Osteocyte (in vitro differentiated cells): ENCODE measurements around the gene GAB2. TPM values are rescaled to one million over a fixed set of nuclear protein-coding genes. Genes with fewer than 3 reads are reported as not detected.

Experiments
- DNase-seq: peaks from one replicate; pipeline ENCODE4 v3.0.0; 2021; ENCODE audit warnings: mixed read lengths; ENCODE audit not compliant: unreplicated experiment; ENCODE audit errors: extremely low spot score
- H3K27ac Mint-ChIP-seq: one replicate; pipeline ENCODE4 v1.8.0; 2021; ENCODE audit warnings: mild to moderate bottlenecking, mixed read lengths; ENCODE audit not compliant: unreplicated experiment
- H3K27me3 Mint-ChIP-seq: one replicate; pipeline ENCODE4 v1.8.0; 2021; ENCODE audit warnings: mixed read lengths; ENCODE audit not compliant: unreplicated experiment
- H3K36me3 Mint-ChIP-seq: one replicate; pipeline ENCODE4 v1.8.0; 2021; ENCODE audit warnings: mixed read lengths; ENCODE audit not compliant: unreplicated experiment
- H3K4me1 Mint-ChIP-seq: one replicate; pipeline ENCODE4 v1.8.0; 2021; ENCODE audit warnings: mixed read lengths; ENCODE audit not compliant: unreplicated experiment
- H3K4me3 Mint-ChIP-seq: one replicate; pipeline ENCODE4 v1.8.0; 2021; ENCODE audit warnings: mild to moderate bottlenecking, moderate library complexity, mixed read lengths; ENCODE audit not compliant: unreplicated experiment
- H3K9me3 Mint-ChIP-seq: one replicate; pipeline ENCODE4 v1.8.0; 2021; ENCODE audit warnings: mixed read lengths; ENCODE audit not compliant: unreplicated experiment
- total RNA-seq: library from RNA; stranded (reverse); gene quantifications from 2 replicates; pipeline ENCODE4 v1.2.1, GENCODE V29; 2021
- TF ChIP-seq, protein P1 (sequence below): fragments of 200-600 bp; sonication (generic); IDR thresholded peaks from 2 replicates; pipeline ENCODE4 v1.5.0; 2021; ENCODE audit warnings: antibody characterized with exemption, mild to moderate bottlenecking, moderate library complexity

GAB2 gene
- total RNA-seq, 1 donor from 2014 or later, result 11.4 TPM

DNA sequence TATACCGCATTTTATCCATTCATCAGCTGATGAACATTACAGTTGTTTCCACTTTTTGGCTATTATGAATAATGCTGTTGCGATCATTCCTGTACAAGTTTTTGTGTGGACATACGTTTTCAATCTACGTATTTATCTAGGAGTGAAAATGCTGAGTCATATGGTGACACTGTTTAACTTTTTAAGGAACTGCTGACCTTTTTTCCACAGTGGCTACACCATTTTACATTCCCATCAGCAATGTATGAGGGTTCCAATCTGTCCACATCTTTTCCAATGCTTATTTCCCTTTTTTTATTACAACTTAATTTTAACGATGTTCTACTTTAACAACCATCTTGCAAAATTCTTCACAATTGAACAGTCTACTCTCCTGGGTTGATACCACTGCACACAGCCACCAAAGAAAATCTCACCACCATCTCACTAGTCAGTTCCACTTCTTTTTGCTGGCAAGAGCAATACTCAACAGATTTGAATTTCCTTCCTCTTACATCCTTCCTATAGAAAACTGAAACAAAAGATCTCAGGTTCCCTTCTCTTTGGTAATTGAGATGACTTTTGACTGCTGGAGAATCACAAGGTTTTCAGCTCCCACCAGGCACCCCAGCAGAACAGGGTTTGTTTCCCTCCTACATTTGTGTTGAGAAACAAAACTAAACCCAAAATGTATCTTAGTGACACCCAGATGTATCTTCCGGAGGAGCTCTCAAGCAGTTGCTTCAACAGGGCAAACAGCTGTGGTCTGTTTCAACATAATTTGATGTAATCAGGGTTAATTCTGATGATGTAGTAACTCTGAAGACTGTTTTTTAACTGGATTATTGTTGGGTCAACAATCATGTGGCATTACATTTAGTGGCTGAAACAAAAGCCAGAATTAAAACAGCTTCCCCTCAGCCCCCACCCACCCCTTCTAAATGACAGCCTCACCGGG, 7.0 kb upstream of the GAB2 start:
- Mint-ChIP-seq H3K9me3 (no peaks in the 10 kb centered on the region), H3K36me3 (no peaks in the 10 kb centered on the region), H3K27ac (peak overlapping the region; percentile 61), H3K4me3 (no peak overlapping the region), H3K27me3 (no peaks in the 10 kb centered on the region), H3K4me1 (peaks cover 28% of the 10 kb centered on the region)
- TF ChIP-seq, protein P1, sequence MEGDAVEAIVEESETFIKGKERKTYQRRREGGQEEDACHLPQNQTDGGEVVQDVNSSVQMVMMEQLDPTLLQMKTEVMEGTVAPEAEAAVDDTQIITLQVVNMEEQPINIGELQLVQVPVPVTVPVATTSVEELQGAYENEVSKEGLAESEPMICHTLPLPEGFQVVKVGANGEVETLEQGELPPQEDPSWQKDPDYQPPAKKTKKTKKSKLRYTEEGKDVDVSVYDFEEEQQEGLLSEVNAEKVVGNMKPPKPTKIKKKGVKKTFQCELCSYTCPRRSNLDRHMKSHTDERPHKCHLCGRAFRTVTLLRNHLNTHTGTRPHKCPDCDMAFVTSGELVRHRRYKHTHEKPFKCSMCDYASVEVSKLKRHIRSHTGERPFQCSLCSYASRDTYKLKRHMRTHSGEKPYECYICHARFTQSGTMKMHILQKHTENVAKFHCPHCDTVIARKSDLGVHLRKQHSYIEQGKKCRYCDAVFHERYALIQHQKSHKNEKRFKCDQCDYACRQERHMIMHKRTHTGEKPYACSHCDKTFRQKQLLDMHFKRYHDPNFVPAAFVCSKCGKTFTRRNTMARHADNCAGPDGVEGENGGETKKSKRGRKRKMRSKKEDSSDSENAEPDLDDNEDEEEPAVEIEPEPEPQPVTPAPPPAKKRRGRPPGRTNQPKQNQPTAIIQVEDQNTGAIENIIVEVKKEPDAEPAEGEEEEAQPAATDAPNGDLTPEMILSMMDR, result no peak
- no peak for DNase-seq

DNA sequence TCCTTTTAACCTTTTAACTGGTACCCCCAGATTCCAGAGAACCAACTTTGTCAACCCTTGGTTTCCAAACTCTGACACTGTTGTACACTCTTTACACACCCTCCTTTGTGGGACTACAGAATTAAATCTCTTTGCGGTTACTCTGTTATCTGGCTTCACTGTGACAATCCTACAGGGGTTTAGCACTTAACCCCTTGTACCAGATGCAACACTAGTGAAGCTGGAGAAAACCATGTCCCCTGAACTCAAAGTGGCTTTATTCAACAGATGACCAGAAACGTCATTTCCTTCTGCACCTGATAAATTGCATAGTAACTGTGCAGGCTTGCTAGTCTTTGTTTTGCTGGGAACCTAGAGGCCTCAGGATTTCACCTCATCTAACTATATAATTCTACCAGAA, 5.6 kb upstream of the GAB2 start:
- no peaks in the 10 kb centered on the region for H3K9me3 Mint-ChIP-seq
- peaks cover 41% of the 10 kb centered on the region for H3K4me1 Mint-ChIP-seq
- TF ChIP-seq, protein P1, result no peak
- no peak overlapping the region for H3K4me3 Mint-ChIP-seq
- H3K36me3 Mint-ChIP-seq, result no peaks in the 10 kb centered on the region
- no peak overlapping the region for H3K27ac Mint-ChIP-seq
- DNase-seq, result no peak
- H3K27me3 Mint-ChIP-seq, result no peaks in the 10 kb centered on the region

DNA sequence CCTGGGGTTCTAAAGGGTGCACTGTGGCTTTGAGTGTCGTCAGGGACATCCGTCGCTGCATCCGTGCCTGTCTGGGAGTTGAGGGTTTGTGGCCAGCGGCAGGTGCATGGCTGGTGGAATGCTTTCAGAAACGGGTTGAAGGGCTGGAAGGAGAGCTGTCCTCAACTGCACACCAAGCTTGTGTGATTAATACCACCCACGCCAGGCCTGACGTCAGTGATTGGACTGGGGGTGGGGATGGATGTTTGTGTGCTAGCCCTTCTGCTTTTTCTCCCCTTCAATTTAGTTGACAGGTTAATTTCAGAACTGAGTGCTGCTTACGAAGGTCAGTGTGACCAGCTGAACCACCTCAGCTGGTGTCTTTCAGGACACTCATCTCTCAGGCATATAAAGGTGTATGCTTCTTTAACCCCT, 3.2 kb upstream of the GAB2 start:
- H3K9me3 Mint-ChIP-seq, result no peaks in the 10 kb centered on the region
- no peak for DNase-seq
- H3K4me1 Mint-ChIP-seq, result peaks cover 51% of the 10 kb centered on the region
- H3K4me3 Mint-ChIP-seq, result no peak overlapping the region
- H3K27ac Mint-ChIP-seq, result no peak overlapping the region
- no peaks in the 10 kb centered on the region for H3K36me3 Mint-ChIP-seq
- H3K27me3 Mint-ChIP-seq, result no peaks in the 10 kb centered on the region
- TF ChIP-seq, protein P1, result no peak

DNA sequence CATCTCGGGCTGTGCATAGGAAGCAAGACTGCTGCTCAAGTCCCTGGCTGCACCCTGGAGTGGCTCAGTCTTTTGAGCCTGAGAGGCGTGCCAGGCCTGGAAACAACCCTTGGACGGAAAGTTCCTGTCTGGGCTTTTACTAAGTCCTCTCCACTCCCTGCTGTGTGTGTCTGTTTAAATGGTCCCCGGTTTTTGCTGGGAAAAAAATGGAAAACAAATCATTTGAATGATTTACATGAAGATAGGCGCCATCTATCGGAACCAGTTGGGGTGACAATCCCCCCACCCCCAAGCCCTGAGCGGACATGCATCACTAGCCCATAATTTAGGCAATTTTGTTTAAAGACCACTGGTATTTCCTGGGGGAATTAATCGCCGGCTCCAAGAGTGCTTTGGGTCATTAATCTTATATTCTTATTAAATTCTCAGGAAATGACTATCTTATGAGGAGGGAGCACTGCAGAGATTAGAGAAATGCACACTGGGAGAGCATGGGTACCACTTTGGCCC, 2.7 kb upstream of the GAB2 start:
- Mint-ChIP-seq H3K36me3 (no peaks in the 10 kb centered on the region), H3K9me3 (no peaks in the 10 kb centered on the region), H3K27ac (peak overlapping the region; percentile 62), H3K27me3 (no peaks in the 10 kb centered on the region), H3K4me3 (peak overlapping the region; percentile 51), H3K4me1 (peaks cover 46% of the 10 kb centered on the region)
- DNase-seq, result no peak
- TF ChIP-seq, protein P1, result peak; percentile 72

DNA sequence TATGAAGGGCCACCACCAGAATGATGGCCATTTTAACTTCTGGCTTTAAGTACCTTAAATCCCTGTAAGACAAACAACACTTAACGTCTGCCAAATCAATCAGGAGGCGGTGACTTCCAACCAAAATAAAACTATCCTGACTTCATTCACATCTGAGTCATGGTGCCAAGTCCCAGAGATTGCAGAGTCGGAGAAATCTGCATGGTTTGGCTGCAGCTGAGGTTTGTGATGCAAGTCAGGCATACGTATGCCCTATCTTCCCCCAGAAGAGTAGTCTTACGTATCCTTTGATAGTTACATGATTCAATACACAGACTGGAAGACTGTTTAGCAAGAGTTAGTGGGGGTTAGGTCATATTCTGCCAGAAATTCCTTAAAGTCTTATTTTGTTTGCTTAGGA, 1.7 kb upstream of the GAB2 start:
- Mint-ChIP-seq H3K27me3 (no peaks in the 10 kb centered on the region), H3K27ac (peak overlapping the region; percentile 60)
- DNase-seq, result no peak

More for the DNA sequence above, 1.7 kb upstream of the GAB2 start:
- TF ChIP-seq, protein P1, result no peak
- H3K4me3 Mint-ChIP-seq, result peak overlapping the region; percentile 79
- H3K9me3 Mint-ChIP-seq, result no peaks in the 10 kb centered on the region
- H3K36me3 Mint-ChIP-seq, result no peaks in the 10 kb centered on the region
- H3K4me1 Mint-ChIP-seq, result peaks cover 37% of the 10 kb centered on the region
